ENCODE data around the gene C19orf12. TPM values are rescaled to one million over a fixed set of nuclear protein-coding genes. Genes with fewer than 3 reads are reported as not detected.

C19orf12 gene
- total and polyA plus RNA-seq, 3 donors from 2014 or later: 20.8 to 40.5 (median 28.8) TPM

- TF ChIP-seq CTCF (IDR thresholded peaks at IDR 0.05) (no peak), POLR2A (IDR thresholded peaks at IDR 0.05) (no peak)
- WGBS, 2 donors: 41 to 58% methylated on average over 7 to 8 of the region's 8 CpGs
- H3K4me3 ChIP-seq: no peak overlapping the region
- no peaks in the 10 kb centered on the region for H3K27me3 ChIP-seq
- no peaks in the 10 kb centered on the region for H3K36me3 ChIP-seq (ENCODE audit: low read depth, missing control alignments)
- H3K27ac ChIP-seq: peak overlapping the region in 1 of 2 donors; percentile 68
- H3K4me1 ChIP-seq: peaks cover 66% of the 10 kb centered on the region
- intact Hi-C loops (cut with DNase I; ENCODE audit: low total_unique reads): no loop called here
- H3K9me3 ChIP-seq: no peaks in the 10 kb centered on the region
- peak; percentile 53 for DNase-seq
These were observed 38.5 kb downstream of the C19orf12 start for GRCh38 chr19:29676586-29676985.

GRCh38 chr19:29675650-29676186 lies 39.3 kb downstream of the C19orf12 start:
- Histone ChIP-seq H3K4me1 (peaks cover 60% of the 10 kb centered on the region), H3K27me3 (no peaks in the 10 kb centered on the region), H3K4me3 (no peak overlapping the region), H3K27ac (peak overlapping the region in 1 of 2 donors; percentile 68), H3K36me3 (ENCODE audit: low read depth, missing control alignments) (no peaks in the 10 kb centered on the region), H3K9me3 (no peaks in the 10 kb centered on the region)
- intact Hi-C loops (cut with DNase I; ENCODE audit: low total_unique reads): no loop called here
- WGBS, 2 donors: 73 to 83% methylated on average over 2 to 13 of the region's 13 CpGs
- DNase-seq: no peak
- TF ChIP-seq CTCF (IDR thresholded peaks at IDR 0.05) (no peak), POLR2A (IDR thresholded peaks at IDR 0.05) (no peak)

- WGBS, 2 donors: 83 to 96% methylated on average over 3 to 10 of the region's 10 CpGs
- Histone ChIP-seq H3K36me3 (ENCODE audit: low read depth, missing control alignments) (no peaks in the 10 kb centered on the region), H3K4me1 (peaks cover 55% of the 10 kb centered on the region), H3K27me3 (no peaks in the 10 kb centered on the region), H3K4me3 (no peak overlapping the region), H3K27ac (no peak overlapping the region), H3K9me3 (no peaks in the 10 kb centered on the region)
- TF ChIP-seq POLR2A (IDR thresholded peaks at IDR 0.05) (no peak), CTCF (IDR thresholded peaks at IDR 0.05) (no peak)
- no peak for DNase-seq
- intact Hi-C loops (cut with DNase I; ENCODE audit: low total_unique reads): no loop called here
These were observed 39.9 kb downstream of the C19orf12 start for GRCh38 chr19:29675120-29675649.

- peaks cover 50% of the 10 kb centered on the region for H3K4me1 ChIP-seq
- no peaks in the 10 kb centered on the region for H3K27me3 ChIP-seq
- H3K36me3 ChIP-seq (ENCODE audit: low read depth, missing control alignments): no peaks in the 10 kb centered on the region
- intact Hi-C loops (cut with DNase I; ENCODE audit: low total_unique reads): no loop called here
- WGBS, 2 donors: 83 to 91% methylated on average over 25 to 34 of the region's 34 CpGs
- H3K27ac ChIP-seq: no peak overlapping the region
- TF ChIP-seq CTCF (IDR thresholded peaks at IDR 0.05) (no peak), POLR2A (IDR thresholded peaks at IDR 0.05) (no peak)
- H3K9me3 ChIP-seq: no peaks in the 10 kb centered on the region
- no peak overlapping the region for H3K4me3 ChIP-seq
- no peak for DNase-seq
These were observed 40.5 kb downstream of the C19orf12 start for GRCh38 chr19:29674374-29675119.

All from testis (tissue), 3 donors.